Panc1 (cell line): ENCODE results near the gene TMEM170B. TPM values are rescaled to one million over a fixed set of nuclear protein-coding genes. Genes with fewer than 3 reads are reported as not detected.

Source experiments
- ATAC-seq: fragments of 200-7000 bp; cut with Tn5 transposase; 2 replicates; pipeline ENCODE4 v1.9.1; 2020; ENCODE audit warnings: mild to moderate bottlenecking, moderate library complexity
- BruUV-seq: library from RNA; stranded (reverse); fragments of 400-500 nt; replicated peaks from 2 replicates; lab custom pipeline; 2021; lab: Mats Ljungman, UMichigan
- CTCF ChIA-PET: fragments of 300-600 bp; sonication (Branson Sonifier 250); formaldehyde crosslinking; loops from one replicate; lab custom pipeline; 2022; ENCODE audit warnings: antibody characterized with exemption; lab: Charles Lee
- POLR2A ChIA-PET: fragments of 300-600 bp; sonication (Branson Sonifier 250); formaldehyde crosslinking; loops from one replicate; lab custom pipeline; 2022; ENCODE audit warnings: antibody characterized with exemption; lab: Charles Lee
- DNase-seq: peaks from one replicate; pipeline ENCODE4 v3.0.0-alpha.2; 2010; ENCODE audit warnings: low read depth, low spot score
- H3K27ac ChIP-seq: 2 replicates; pipeline ENCODE4 v1.5.1; 2011; ENCODE audit warnings: mild to moderate bottlenecking, low read length, inconsistent platforms
- H3K27me3 ChIP-seq: fragments of 200-500 bp; sonication (Bioruptor generic); 2 replicates; pipeline ENCODE4 v1.6.0; 2014; ENCODE audit warnings: low read length, inconsistent platforms; ENCODE audit not compliant: control insufficient read depth, insufficient read depth
- H3K36me3 ChIP-seq: fragments of 200-500 bp; sonication (Bioruptor generic); 2 replicates; pipeline ENCODE4 v1.5.1; 2014; ENCODE audit warnings: inconsistent platforms, mild to moderate bottlenecking, low read length, moderate library complexity; ENCODE audit not compliant: control insufficient read depth, insufficient read depth
- H3K4me1 ChIP-seq: 2 replicates; pipeline ENCODE4 v1.5.1; 2011; ENCODE audit warnings: inconsistent platforms, mild to moderate bottlenecking, low read length, moderate library complexity; ENCODE audit not compliant: control insufficient read depth, insufficient read depth
- H3K4me3 ChIP-seq, 2 experiments: 2 replicates each; pipeline ENCODE4 v1.5.1; 2011 to 2012; ENCODE audit warnings: low read depth in 2 of 2, low read length in 2 of 2, mild to moderate bottlenecking in 2 of 2, inconsistent platforms in 1 of 2, moderate library complexity in 1 of 2
- H3K9me3 ChIP-seq: fragments of 200-500 bp; sonication (Bioruptor generic); 2 replicates; pipeline ENCODE4 v1.5.1; 2014; ENCODE audit warnings: low read depth, mild to moderate bottlenecking, inconsistent platforms, low read length, moderate library complexity; ENCODE audit not compliant: control insufficient read depth, insufficient read depth
- CTCF ChIP-seq: fragments of 450-650 bp; IDR thresholded peaks from 2 replicates; pipeline ENCODE4 v1.5.1; 2017; ENCODE audit warnings: mild to moderate bottlenecking
- POLR2AphosphoS5 ChIP-seq: IDR thresholded peaks from 2 replicates; pipeline ENCODE4 v1.6.1; 2012; ENCODE audit warnings: mild to moderate bottlenecking, low read depth, low read length, moderate library complexity
- REST ChIP-seq, 2 experiments: IDR thresholded peaks; 2 replicates each; pipeline ENCODE4 v1.6.1; 2011 to 2012; ENCODE audit warnings: low read depth in 2 of 2, control low read depth in 1 of 2, low read length in 1 of 2, mild to moderate bottlenecking in 1 of 2, moderate library complexity in 1 of 2; ENCODE audit not compliant: insufficient read depth in 1 of 2
- SIN3A ChIP-seq: IDR thresholded peaks from 2 replicates; pipeline ENCODE4 v1.6.1; 2012; ENCODE audit warnings: low read depth, mild to moderate bottlenecking, low read length, moderate library complexity, borderline replicate concordance; ENCODE audit not compliant: insufficient read depth
- TCF7L2 ChIP-seq: IDR thresholded peaks from 2 replicates; pipeline ENCODE4 v1.6.1; 2011; ENCODE audit warnings: mild to moderate bottlenecking, low read depth, low read length, inconsistent platforms
- in situ Hi-C: cut with HindIII; loops from 2 replicates; pipeline ENCODE4 v1.10.0; 2016; ENCODE audit warnings: low sequenced_read_pairs, low pct_unique_long_range_greater_than_20kb
- intact Hi-C: fragments of 100-400 bp; cut with micrococcal nuclease; formaldehyde crosslinking; loops from one replicate; pipeline ENCODE4 v1.10.0; 2022; ENCODE audit not compliant: unreplicated experiment
- total RNA-seq: library from RNA; stranded (reverse); gene quantifications from one replicate; pipeline ENCODE4 v1.2.1, GENCODE V29; 2021; ENCODE audit not compliant: unreplicated experiment

The TMEM170B gene
- total RNA-seq, 1 experiment from 2014 or later: 1.3 TPM

GRCh38 chr6:11532097-11532496 is 5.5 kb upstream of the TMEM170B start:
- H3K27me3 ChIP-seq: peaks cover 23% of the 10 kb centered on the region
- ATAC-seq: no peak

GRCh38 chr6:11534561-11534960 is 3.0 kb upstream of the TMEM170B start:
- Histone ChIP-seq H3K36me3 (no peaks in the 10 kb centered on the region), H3K27me3 (peaks cover 31% of the 10 kb centered on the region), H3K4me1 (peaks cover 5% of the 10 kb centered on the region; the same call in 1 of the 2 replicates), H3K4me3 (no peak overlapping the region), H3K9me3 (no peaks in the 10 kb centered on the region), H3K27ac (no peak overlapping the region)
- intact Hi-C loops: no loop called here
- in situ Hi-C loops: no loop called here
- BruUV-seq: no TSS peak
- CTCF ChIA-PET: no interaction called here
- POLR2A ChIA-PET: no interaction called here
- TF ChIP-seq TCF7L2 (no peak), CTCF (no peak), REST (IDR thresholded peaks at IDR 0.05; ENCODE audit: insufficient read depth in 1 of 2, low read depth in 2 of 2, low read length in 1 of 2) (no peak), POLR2AphosphoS5 (no peak), SIN3A (no peak)
- ATAC-seq: no peak
- DNase-seq: no peak

More at GRCh38 chr6:11532097-11532496, 5.5 kb upstream of the TMEM170B start:
- BruUV-seq: no TSS peak
- peaks cover 5% of the 10 kb centered on the region; the same call in 1 of the 2 replicates for H3K4me1 ChIP-seq
- no peak overlapping the region for H3K4me3 ChIP-seq
- no peak overlapping the region for H3K27ac ChIP-seq
- no peaks in the 10 kb centered on the region for H3K9me3 ChIP-seq
- TF ChIP-seq SIN3A: no peak
- TF ChIP-seq POLR2AphosphoS5: no peak
- TF ChIP-seq TCF7L2: no peak
- H3K36me3 ChIP-seq: no peaks in the 10 kb centered on the region
- ChIA-PET POLR2A (no interaction called here), CTCF (no interaction called here)
- in situ Hi-C loops: no loop called here
- intact Hi-C loops: no loop called here
- DNase-seq: no peak

- ATAC-seq: no peak
- no peak overlapping the region for H3K4me3 ChIP-seq
- H3K4me1 ChIP-seq: peaks cover 5% of the 10 kb centered on the region; the same call in 1 of the 2 replicates
- ChIA-PET POLR2A (no interaction called here), CTCF (no interaction called here)
- H3K9me3 ChIP-seq: no peaks in the 10 kb centered on the region
- no peak overlapping the region for H3K27ac ChIP-seq
- TF ChIP-seq TCF7L2 (no peak), REST (IDR thresholded peaks at IDR 0.05; ENCODE audit: insufficient read depth in 1 of 2, low read depth in 2 of 2, low read length in 1 of 2) (peak; percentile 61 to 84; a peak in 3 of 4 replicates), POLR2AphosphoS5 (no peak), SIN3A (no peak), CTCF (no peak)
- intact Hi-C loops (no loop called here), in situ Hi-C loops (no loop called here)
- H3K36me3 ChIP-seq: no peaks in the 10 kb centered on the region
- BruUV-seq: no TSS peak
- DNase-seq: no peak
- peaks cover 39% of the 10 kb centered on the region for H3K27me3 ChIP-seq
Observed at GRCh38 chr6:11535801-11536230, 1.7 kb upstream of the TMEM170B start.
